Activated B cell treated with CpG ODN at 0.5 μM for 24 hours (primary cell): ENCODE results near the gene FBXL7. TPM values are rescaled to one million over a fixed set of nuclear protein-coding genes. Genes with fewer than 3 reads are reported as not detected.

Experiments used
- ATAC-seq: fragments of 200-7000 bp; cut with Tn5 transposase; one replicate; pipeline ENCODE4 v1.10.0; 2021; ENCODE audit warnings: low read depth, mild to moderate bottlenecking, moderate library complexity
- CTCF ChIA-PET: fragments of 350-600 bp; sonication (Branson Sonifier 250); formaldehyde crosslinking; loops from one replicate; lab custom pipeline; 2021; ENCODE audit warnings: antibody characterized with exemption; lab: Charles Lee
- POLR2A ChIA-PET: fragments of 350-600 bp; sonication (Branson Sonifier 250); formaldehyde crosslinking; loops from one replicate; lab custom pipeline; 2021; ENCODE audit warnings: antibody characterized with exemption; lab: Charles Lee
- DNase-seq: peaks from one replicate; pipeline ENCODE4 v3.0.0; 2022
- H3K27ac Mint-ChIP-seq: one replicate; pipeline ENCODE4 v1.8.0; 2020; ENCODE audit warnings: mixed read lengths
- H3K27me3 Mint-ChIP-seq: one replicate; pipeline ENCODE4 v1.8.0; 2021; ENCODE audit warnings: mixed read lengths
- H3K36me3 Mint-ChIP-seq: one replicate; pipeline ENCODE4 v1.8.0; 2021; ENCODE audit warnings: low read depth, mixed read lengths
- H3K4me1 Mint-ChIP-seq: one replicate; pipeline ENCODE4 v1.8.0; 2021; ENCODE audit warnings: mixed read lengths
- H3K4me3 Mint-ChIP-seq: one replicate; pipeline ENCODE4 v1.8.0; 2020; ENCODE audit warnings: mild to moderate bottlenecking, mixed read lengths
- H3K9me3 Mint-ChIP-seq: one replicate; pipeline ENCODE4 v1.8.0; 2020; ENCODE audit warnings: mixed read lengths
- CTCF ChIP-seq: fragments of 200-600 bp; IDR thresholded peaks from one replicate; pipeline ENCODE4 v1.8.0; 2022; ENCODE audit warnings: antibody characterized with exemption, mild to moderate bottlenecking
- intact Hi-C: fragments of 100-400 bp; cut with micrococcal nuclease; formaldehyde crosslinking; loops from one replicate; pipeline ENCODE4 v1.15.1; 2024
- total RNA-seq: library from RNA; stranded (reverse); gene quantifications from 2 replicates; pipeline ENCODE4 v1.2.3, GENCODE V29; 2022

The FBXL7 gene
- total RNA-seq, 1 donor from 2014 or later = not detected

GRCh38 chr5:15731699-15732098 is 231.7 kb downstream of the FBXL7 start:
- intact Hi-C loops = no loop called here
- Mint-ChIP-seq H3K27me3 (no peaks in the 10 kb centered on the region), H3K36me3 (no peaks in the 10 kb centered on the region), H3K4me3 (no peak overlapping the region), H3K4me1 (no peaks in the 10 kb centered on the region), H3K27ac (no peak overlapping the region), H3K9me3 (peaks cover 19% of the 10 kb centered on the region)
- no peak for TF ChIP-seq CTCF
- no peak for DNase-seq
- no peak for ATAC-seq
- ChIA-PET CTCF (no interaction called here), POLR2A (no interaction called here)

- Mint-ChIP-seq H3K4me3 (no peak overlapping the region), H3K36me3 (no peaks in the 10 kb centered on the region), H3K9me3 (peaks cover 8% of the 10 kb centered on the region), H3K27ac (no peak overlapping the region), H3K4me1 (no peaks in the 10 kb centered on the region), H3K27me3 (no peaks in the 10 kb centered on the region)
- ATAC-seq (no peak), DNase-seq (no peak)
- no peak for TF ChIP-seq CTCF
- ChIA-PET CTCF (no interaction called here), POLR2A (no interaction called here)
- intact Hi-C loops = no loop called here
These were observed 234.1 kb downstream of the FBXL7 start for GRCh38 chr5:15734058-15734457.

GRCh38 chr5:15737036-15737821 is 237.2 kb downstream of the FBXL7 start:
- no peak for TF ChIP-seq CTCF

GRCh38 chr5:15737871-15738664 is 238.1 kb downstream of the FBXL7 start:
- no peaks in the 10 kb centered on the region for H3K36me3 Mint-ChIP-seq
- no peak for TF ChIP-seq CTCF
- no peaks in the 10 kb centered on the region for H3K4me1 Mint-ChIP-seq
- no peak for DNase-seq
- H3K27ac Mint-ChIP-seq = no peak overlapping the region
- intact Hi-C loops = no loop called here
- ATAC-seq = no peak
- no peaks in the 10 kb centered on the region for H3K27me3 Mint-ChIP-seq
- ChIA-PET POLR2A (no interaction called here), CTCF (no interaction called here)
- peaks cover 8% of the 10 kb centered on the region for H3K9me3 Mint-ChIP-seq
- no peak overlapping the region for H3K4me3 Mint-ChIP-seq

More at GRCh38 chr5:15737036-15737821, 237.2 kb downstream of the FBXL7 start:
- CTCF ChIA-PET = no interaction called here
- peaks cover 6% of the 10 kb centered on the region for H3K9me3 Mint-ChIP-seq
- intact Hi-C loops = no loop called here
- H3K4me3 Mint-ChIP-seq = no peak overlapping the region
- no peak for ATAC-seq
- DNase-seq = no peak
- H3K27ac Mint-ChIP-seq = no peak overlapping the region
- POLR2A ChIA-PET = no interaction called here
- no peaks in the 10 kb centered on the region for H3K27me3 Mint-ChIP-seq
- H3K36me3 Mint-ChIP-seq = no peaks in the 10 kb centered on the region
- H3K4me1 Mint-ChIP-seq = no peaks in the 10 kb centered on the region

GRCh38 chr5:15740383-15740782 is 240.4 kb downstream of the FBXL7 start:
- Mint-ChIP-seq H3K4me1 (no peaks in the 10 kb centered on the region), H3K27ac (no peak overlapping the region), H3K4me3 (no peak overlapping the region), H3K27me3 (no peaks in the 10 kb centered on the region), H3K9me3 (peaks cover 13% of the 10 kb centered on the region), H3K36me3 (no peaks in the 10 kb centered on the region)
- TF ChIP-seq CTCF = no peak
- CTCF ChIA-PET = no interaction called here
- DNase-seq (no peak), ATAC-seq (no peak)
- intact Hi-C loops = no loop called here
- POLR2A ChIA-PET = no interaction called here
